ENCODE results near the gene COL4A2.

DNA sequence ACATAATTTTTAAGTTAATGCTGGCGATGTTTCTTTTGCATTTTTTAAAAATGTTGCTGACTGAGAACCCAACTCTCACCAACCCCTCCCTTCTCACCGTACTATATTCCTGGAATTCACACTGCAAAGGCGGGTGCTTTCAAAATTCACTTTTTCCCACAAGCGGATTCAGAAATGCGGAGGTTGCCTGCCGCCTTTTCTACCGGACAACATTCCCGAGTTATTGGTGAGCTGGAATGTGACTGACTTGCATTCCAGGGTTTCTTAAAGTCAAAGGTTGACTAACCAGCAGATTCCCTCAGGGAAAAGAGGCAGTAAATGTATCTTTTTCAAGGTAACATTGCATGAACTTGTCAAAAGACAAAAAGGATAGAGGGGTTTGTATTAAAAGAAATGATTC, 141.1 kb downstream of the COL4A2 start:
- no peak for TF ChIP-seq CTCF (IDR thresholded peaks at IDR 0.05)
- TF ChIP-seq POLR2A (IDR thresholded peaks at IDR 0.05) = no peak
- TF ChIP-seq POLR2AphosphoS5 (IDR thresholded peaks at IDR 0.05) = no peak
- TF ChIP-seq EP300 (IDR thresholded peaks at IDR 0.05) = no peak
